HG03354 (cell line): ENCODE measurements around the gene AKAP13.
A peak's percentile ranks its signal among the peaks of the same experiment; 100 is the strongest.
"Not testable (repeated sequence)": the region's sequence is repeated elsewhere in the genome, so short reads cannot be mapped to it uniquely, and the experiment has no call there.

ENCODE experiments used
- ATAC-seq: cut with Tn5 transposase; IDR thresholded peaks from one replicate; pipeline ENCODE4 v1.9.1; 2021; ENCODE audit warnings: mild to moderate bottlenecking; ENCODE audit not compliant: unreplicated experiment, poor library complexity, severe bottlenecking

Gene AKAP13

DNA sequence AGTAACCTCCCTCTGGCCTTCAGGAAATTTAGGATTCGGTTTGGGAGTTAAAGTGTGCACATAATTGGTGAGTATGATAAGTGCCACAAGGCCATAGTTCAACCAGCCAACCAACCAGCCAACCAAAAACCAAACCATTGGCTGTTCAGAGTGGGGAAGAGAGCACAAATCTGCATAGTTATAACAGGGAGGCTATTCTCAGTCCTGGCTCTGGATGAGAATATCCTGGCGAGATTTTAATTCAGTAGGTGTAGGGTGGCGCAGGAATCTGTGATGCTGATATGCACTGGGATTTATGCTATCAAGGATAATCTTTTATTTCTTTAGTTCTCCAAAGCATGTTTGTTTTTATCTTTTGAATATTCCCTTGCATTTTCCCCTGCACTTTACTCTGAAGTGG lies 49.1 kb downstream of the AKAP13 start:
- no peak for ATAC-seq

DNA sequence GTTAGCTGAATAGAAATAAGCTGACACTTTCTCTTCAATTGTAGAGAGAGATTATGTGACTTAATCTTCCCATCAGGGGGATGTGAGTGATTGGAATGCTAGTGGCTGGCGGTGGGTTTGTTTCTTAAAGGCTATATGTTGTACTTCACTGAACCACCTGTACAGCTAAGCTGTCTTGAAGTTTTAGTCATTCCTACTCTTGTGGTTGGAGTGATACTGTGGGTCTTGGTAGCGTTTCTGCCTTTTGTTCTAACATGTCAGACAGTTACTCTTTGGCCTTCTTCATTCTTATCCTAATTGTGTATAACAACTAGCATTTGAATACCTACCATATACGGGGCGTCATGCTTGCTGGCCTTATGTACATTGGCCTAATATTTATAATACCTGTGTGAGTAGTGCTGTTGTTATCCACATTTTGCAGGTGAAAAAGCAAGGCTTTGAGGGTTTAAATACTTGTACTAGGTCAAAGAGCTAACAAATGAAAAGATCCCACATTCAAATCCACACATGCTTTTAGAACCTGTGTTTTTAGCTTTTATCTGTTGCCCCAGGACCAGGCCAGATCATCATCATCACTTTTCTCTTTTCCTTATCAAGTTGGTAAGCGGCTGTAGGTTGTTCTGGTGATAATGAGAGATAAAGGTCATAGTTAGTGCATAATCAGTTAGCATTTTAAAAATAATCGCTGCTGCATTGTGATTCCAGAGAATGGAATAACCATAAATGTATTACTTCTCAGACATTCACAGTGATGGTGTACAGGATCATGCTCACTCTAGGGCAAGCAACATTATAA lies 50.2 kb downstream of the AKAP13 start:
- ATAC-seq: peak; percentile 99

DNA sequence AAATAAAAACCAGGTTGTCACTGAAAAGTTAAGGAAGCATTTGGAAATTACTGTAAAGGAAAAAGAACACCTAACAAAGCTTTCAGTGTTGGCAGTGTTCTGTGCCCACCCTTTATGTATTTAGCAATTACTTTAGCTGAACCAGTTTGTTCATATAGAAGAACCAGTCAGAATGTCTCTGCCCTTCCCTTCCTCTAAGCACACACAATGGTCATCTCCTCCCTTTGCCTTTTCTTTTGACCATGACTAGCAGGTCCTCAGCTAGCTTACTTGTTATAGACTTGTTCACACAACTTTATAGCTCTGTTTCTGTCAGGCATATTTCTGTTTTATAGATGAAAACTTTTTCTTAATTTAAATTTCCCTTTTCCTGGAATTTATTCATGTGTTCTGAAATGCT lies 59.6 kb downstream of the AKAP13 start:
- no peak for ATAC-seq

DNA sequence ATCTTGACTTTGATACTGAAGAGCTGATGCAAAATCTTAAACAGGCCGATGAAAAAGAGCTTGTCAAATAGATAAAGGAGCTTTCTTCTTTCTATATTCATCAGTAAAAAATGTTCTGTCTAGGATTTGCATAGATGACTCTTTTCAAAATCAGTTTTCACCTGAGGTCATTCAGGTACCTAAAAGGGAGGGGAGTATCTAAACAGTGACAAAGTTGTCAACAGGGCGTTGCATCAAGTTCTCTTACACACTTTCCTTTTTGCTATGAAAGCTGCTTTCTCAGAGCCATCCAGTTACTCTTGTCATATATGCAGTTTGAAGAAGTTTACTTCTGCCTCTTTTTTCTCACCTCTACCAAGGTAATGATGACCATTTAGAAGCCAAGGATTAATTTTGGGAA lies 60.0 kb downstream of the AKAP13 start:
- ATAC-seq: peak; percentile 60

DNA sequence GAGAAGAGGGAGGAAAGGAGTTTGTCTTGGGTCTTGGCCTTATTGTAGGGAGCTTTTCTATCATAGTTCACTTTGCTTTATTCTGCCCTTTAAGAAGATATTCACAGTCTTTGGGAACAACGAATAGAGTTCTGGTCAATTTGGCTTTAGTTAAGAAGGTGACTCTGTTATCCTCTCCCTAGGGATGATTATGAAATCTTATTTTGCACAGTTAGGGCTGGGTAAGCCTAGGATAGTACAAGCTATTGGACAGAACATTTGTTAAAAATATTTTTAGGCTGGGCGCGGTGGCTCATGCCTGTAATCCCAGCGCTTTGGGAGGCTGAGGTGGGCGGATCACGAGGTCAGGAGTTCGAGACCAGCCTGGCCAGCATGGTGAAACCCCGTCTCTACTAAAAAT lies 61.5 kb downstream of the AKAP13 start:
- not testable (repeated sequence) for ATAC-seq

DNA sequence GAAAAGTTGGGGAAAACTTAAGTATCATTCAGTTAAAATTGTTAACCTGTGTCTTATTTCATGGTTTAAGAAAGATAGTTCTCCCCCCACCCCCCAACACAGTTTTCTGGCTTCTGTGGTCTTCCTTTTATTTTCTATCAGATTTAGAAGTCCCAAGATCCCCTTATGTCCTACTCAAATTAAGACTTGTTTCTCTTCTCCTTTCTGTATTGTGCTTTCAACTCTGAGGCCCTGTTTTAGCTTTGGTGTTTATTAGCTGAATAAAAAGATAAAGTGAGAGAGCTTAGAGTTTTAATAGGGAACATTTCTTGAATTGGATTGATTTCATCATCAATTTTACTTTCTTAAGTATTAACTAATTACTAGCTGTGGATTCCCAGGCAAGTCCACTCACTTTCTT lies 62.6 kb downstream of the AKAP13 start:
- peak; percentile 50 for ATAC-seq

DNA sequence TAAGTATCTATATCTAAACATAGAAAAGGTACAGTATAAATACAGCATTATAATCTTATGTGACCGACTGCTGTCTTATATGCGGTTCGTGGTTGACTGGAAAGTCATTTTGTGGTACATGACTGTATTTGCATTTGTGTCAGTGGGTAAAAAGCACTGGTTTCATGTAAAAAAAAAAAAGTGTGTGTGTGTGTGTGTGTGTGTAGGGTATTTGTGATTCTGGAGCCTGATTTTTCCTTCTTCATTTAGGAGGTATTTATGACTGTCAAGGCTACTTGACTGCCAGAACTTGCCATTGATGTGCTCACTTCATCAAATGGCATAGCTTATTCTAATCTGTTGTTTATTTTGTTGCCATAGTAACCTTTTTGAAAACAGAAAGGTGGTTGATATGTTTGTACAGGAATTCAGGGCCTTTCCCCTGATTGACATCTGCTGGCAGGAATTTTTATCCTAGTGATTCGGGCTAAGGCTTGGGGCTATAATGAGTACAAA lies 63.2 kb downstream of the AKAP13 start:
- peak; percentile 86 for ATAC-seq

DNA sequence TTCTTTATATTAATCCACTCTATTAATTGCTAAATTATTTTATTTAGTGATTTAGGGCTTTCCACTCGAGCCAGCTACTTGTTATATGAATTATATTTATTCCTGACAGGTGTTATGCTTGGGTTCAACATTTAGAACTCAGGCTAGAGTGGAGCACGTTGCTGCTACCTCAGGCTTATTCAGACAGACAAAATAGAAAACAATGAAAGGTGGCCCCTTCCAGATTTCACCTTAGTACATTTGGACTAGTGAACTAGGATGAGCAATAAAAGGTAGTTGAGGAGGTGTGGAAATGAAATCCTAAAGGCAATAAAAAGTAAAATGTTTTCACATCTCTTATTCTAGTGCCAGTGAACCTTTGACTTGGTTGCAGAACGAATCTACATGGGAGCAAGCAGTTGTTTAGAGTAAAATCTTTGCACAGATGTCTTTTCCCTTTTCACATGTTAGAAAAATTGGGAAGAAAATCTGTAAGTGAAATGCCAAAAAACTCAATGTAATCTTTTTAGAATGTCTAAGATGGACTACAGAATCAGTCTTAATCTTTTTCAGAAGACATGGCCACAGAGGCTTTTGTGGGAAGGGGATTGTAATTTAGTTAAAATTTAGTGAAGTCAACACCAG lies 63.8 kb downstream of the AKAP13 start:
- no peak for ATAC-seq

DNA sequence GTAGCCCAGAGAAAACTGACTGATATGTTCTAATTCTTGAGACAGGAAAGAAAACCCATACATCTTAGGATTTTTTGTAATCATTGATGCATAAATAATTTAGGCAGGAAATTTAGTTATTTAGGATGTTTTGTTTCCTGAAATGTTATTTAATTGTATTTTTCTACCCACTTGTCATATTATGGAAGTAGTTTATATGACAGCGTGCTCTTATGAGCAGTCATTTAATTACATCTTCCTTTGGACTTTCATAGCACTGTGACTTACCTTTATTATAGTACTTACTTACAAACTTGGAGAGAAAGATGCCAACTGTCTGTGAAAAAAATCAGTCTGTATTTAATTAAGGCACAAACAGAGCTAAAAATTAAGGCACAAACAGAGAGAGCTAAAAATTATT lies 65.0 kb downstream of the AKAP13 start:
- ATAC-seq: no peak

DNA sequence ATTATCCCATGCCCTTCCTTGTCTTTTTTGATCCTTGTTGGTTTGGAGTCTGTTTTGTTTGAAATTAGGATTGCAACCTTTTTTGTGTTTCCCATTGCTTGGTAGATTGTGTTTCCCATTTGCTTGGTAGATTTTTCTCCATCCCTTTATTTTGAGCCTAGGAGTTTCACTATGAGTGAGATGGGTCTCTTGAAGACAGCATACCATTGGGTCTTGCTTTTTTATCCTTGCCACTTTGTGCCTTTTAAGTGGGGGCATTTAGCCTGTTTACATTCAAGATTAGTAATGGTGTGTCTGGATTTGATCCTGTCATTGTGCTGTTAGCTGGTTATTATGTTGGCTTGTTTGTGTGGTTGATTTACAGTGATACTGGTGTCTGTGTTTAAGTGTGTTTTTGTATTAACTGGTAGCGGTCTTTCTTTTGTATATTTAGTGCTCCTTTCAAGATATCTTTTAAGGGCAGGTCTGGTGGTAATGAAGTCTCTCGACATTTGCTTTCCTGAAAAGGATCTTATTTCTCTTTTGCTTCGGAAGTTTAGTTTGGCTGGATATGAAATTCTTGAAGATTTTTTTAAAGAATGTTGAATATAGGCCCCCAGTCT lies 70.8 kb downstream of the AKAP13 start:
- ATAC-seq: no peak

DNA sequence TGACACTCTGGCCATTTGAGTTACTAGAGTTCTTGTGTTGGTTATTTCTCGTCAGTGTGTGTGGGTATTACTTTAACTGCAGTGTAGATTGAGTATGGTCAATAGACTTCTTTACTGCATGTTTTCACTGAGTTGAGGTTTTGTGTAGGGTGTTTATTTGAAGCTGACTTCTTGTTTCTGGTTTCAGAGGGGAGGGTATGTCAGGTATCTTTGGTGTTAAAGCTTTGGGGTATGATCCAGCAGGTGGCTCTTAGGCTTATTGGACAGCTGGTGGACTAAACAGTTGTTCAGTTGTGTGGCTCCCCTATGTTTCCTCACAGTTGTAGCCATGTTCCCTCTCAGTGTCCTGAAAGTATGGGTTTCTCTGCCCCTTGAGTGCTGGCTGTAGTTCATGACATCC lies 72.0 kb downstream of the AKAP13 start:
- ATAC-seq: no peak

DNA sequence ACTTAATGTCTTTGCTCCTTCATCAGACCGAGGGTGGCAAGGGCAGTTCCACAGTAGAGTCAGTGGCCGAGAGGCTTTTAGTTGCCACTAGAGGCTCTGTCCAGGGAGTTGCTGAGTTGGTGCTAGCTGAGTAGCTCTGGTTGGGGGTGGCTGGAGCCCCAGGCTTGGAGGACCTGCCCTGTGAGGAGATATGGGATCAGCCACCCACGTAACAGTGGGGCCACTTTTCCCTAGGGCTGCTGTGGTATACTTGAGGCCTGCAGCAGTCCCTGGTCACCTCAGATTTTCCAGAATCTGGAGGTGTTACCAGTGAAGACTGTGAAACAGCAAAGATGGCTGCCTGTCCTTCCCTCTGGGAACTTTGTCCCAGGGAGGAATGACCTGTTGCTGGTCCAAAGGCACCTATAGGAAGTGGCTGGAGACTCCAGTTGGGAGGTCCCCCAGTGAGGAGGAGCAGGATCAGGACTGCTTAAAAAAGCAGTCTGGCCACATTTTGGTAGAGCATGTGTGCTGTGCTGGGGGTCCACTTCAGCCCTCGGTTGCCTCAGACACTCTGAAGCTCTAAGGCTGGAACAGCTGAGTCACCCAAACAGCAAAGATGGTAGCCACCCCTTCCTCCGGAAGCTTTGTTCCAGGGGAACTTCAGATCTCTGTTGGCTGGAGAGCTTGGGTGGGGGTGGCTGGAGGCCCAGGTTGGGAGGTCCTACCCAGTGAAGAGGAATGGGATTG lies 72.9 kb downstream of the AKAP13 start:
- ATAC-seq: no peak

DNA sequence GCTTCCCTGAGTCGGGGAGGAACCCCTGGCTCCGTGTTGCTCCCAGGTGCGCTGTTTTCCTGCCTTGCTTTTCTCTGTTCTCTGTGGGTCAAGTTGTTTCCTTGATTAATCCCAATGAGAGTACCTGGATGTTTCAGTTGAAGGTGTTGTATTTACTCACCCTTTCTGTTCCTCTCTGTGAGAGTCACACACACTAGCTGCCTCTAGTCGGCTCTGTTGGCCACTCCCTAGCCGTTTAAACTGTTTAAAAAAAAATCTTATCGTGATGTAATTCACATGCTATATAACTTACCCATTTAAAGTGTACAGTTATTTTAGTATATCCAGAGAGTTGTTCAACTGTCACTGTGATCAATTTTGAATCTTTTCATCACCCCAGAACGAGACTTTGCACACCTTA lies 74.0 kb downstream of the AKAP13 start:
- ATAC-seq: no peak

DNA sequence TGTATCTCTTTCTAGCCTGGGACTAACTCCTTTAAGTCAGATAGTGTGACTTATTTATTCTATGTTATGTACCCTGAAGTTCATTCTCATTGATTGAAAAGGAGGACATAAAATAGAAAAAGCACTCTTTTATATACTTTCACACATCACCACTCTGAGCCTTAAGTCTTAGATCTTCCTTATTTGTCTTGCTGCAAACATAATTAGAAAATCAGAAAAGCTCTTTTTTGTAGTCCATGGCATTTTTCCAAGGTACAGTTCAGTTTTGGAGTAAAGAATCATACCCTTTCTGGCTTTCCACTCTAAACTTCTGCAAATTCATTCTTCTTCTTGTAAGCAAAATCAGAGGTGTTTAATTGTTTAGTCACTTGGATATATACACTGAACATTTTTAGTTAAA lies 75.5 kb downstream of the AKAP13 start:
- ATAC-seq: no peak

DNA sequence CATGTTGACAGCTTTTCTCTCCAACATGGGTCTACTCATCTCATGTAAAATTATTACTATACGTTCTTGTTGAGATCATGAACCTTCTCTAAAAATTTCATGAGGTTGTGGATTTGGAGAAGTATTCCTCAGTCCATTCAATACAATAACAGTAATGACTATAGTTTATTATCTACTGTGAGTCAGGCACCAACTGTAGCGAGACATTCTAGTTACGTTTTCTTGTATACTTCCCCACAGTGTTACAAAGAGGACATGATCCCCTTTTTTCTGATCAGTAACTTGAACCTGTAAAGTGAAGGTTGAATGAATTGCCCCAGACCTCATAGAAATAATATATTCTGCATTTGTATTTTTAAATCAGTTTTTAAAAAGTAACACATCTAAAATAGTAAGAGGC lies 76.4 kb downstream of the AKAP13 start:
- ATAC-seq: peak; percentile 63

DNA sequence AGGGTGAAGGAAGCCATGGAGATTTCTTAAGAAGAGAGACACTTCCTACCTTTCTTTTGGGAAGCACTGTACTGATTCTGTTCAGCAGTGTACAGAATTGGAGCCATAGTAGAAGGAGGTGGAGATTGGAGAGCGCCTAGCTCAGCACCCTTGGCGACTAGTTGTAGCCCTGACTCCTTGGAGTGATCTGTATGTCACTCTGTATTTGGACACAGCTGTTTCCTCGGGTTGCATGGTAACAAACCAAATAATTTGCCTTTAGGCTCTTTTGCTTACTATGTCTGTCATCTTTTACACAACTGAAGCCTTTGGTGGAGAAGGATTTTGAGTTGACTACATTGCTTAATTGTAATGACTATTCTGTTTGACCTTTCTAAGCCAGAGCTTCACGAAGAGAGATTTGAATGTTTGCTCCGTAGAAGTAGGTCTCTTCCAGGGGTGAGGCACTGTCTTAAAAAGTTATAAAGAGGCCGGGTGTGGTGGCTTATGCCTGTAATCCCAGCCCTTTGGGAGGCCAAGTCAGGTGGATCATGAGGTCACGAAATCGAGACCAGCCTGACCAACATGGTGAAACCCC lies 77.1 kb downstream of the AKAP13 start:
- peak; percentile 90 for ATAC-seq

DNA sequence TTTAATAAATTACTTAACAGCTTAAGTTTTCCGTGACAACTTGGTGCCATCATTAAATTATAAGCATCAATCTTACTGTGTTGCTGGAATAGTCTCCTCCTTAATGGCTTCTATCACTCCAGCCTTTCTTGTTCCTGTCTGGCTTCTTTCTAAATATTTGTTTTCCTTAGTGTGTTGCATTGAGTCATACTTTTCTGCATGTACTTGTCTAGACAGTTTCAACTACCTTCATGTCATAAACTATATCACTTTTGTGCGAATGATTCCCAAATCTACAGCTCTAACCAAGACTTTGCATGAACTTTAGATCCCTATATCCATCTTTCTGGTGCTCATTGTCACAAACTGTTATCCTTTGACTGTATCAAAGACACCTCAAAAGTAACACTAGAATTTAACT lies 78.4 kb downstream of the AKAP13 start:
- no peak for ATAC-seq

DNA sequence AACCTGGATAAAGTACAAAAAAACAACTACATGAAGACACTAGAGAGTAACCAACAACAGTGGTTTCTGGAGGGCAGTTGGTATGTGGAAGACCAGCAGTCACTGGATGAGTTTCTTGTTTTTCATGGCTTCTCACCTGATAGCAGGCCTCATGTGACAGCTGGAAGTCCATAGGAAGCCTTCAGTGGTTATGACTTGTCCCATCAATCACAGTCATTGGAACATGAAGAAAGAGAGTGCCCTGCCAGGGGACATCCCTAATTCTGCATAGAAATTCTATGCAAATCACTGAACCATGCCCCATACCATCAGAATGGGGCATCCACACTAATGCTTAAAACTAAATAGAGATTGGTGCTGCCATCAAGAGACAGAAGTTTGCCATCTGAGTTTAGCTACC lies 81.6 kb downstream of the AKAP13 start:
- ATAC-seq: no peak

DNA sequence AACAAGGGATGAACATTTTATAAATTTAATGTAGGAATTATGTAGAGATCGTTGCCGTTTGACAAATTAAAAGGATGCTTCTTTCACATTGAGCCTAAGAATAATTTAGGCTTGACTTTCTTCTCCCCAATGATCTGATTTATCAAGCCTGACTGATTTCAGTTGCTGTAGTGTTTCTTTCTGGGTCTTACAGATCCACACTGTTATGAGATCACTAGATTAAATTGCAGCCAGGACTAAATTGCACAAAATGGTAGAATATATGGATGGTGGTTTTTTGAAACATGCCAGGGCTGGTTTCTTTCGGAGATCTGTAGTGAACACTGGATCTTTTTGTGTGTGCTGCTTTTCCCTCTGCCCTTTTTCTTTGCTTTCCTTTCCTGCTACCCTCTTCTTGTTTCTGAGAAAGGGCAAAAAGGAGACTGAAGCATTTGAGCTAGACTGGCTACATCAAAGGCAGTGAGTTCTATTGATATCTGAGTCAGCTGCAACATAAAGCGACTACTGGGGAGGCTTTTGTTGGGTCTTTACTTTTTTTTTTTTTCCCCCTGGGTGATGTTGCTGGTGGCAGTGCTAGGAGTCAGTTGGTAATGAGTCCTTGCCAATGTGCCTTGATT lies 83.0 kb downstream of the AKAP13 start:
- no peak for ATAC-seq

DNA sequence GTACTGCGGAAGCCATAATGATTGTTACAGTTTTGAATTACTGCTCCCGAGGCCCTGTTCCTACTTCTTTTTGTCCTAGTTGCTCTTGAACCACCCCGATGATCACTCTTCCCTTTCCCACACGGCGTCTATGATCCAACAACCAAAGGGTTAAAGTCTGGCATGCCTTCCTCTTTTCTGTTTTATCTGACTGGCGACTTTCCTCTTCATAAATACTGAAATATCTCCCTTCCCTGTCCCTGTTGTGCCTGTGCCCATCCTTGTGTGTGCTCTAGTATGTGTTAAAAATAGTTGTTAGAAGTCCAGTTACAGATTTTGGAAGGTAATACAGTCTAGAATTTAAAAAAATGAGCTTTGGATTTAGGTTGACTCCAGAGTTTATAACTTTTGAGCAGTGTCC lies 83.6 kb downstream of the AKAP13 start:
- ATAC-seq: no peak
